GM23248 (cell line): ENCODE results near the gene NXPH4. TPM values are rescaled to one million over a fixed set of nuclear protein-coding genes. Genes with fewer than 3 reads are reported as not detected.

Experiments used
- DNase-seq: peaks from one replicate; pipeline ENCODE4 v3.0.0-alpha.2; 2015
- H2AFZ ChIP-seq: fragments of 200-600 bp; sonication (generic); 2 replicates; pipeline ENCODE4 v1.6.1; 2016; ENCODE audit warnings: antibody characterized with exemption
- H3F3A ChIP-seq: fragments of 200-600 bp; sonication (generic); 2 replicates; pipeline ENCODE4 v1.6.1; 2016; ENCODE audit warnings: mild to moderate bottlenecking, antibody characterized with exemption, mixed run types; ENCODE audit not compliant: insufficient read depth
- H3K27ac ChIP-seq: fragments of 200-600 bp; sonication (generic); 2 replicates; pipeline ENCODE4 v1.5.1; 2016; ENCODE audit warnings: mild to moderate bottlenecking
- H3K27me3 ChIP-seq: fragments of 200-600 bp; sonication (generic); replicated peaks from 2 replicates; pipeline ENCODE4 v1.6.1; 2016; ENCODE audit warnings: mild to moderate bottlenecking; ENCODE audit not compliant: insufficient read depth
- H3K36me3 ChIP-seq: fragments of 200-600 bp; sonication (generic); 2 replicates; pipeline ENCODE4 v1.6.1; 2016; ENCODE audit warnings: low read depth, mild to moderate bottlenecking
- H3K4me1 ChIP-seq: fragments of 200-600 bp; sonication (generic); 2 replicates; pipeline ENCODE4 v1.6.1; 2016; ENCODE audit warnings: mild to moderate bottlenecking; ENCODE audit not compliant: insufficient read depth
- H3K4me2 ChIP-seq: fragments of 200-600 bp; sonication (generic); one replicate; pipeline ENCODE4 v1.6.1; 2016; ENCODE audit warnings: mild to moderate bottlenecking; ENCODE audit not compliant: unreplicated experiment
- H3K4me3 ChIP-seq: fragments of 200-600 bp; sonication (generic); 2 replicates; pipeline ENCODE4 v1.5.1; 2016; ENCODE audit warnings: mild to moderate bottlenecking
- H3K79me2 ChIP-seq: fragments of 200-600 bp; sonication (generic); 2 replicates; pipeline ENCODE4 v1.6.1; 2016; ENCODE audit warnings: mild to moderate bottlenecking; ENCODE audit not compliant: insufficient read depth
- H3K9ac ChIP-seq: fragments of 200-600 bp; sonication (generic); 2 replicates; pipeline ENCODE4 v1.6.1; 2016; ENCODE audit warnings: mild to moderate bottlenecking
- H3K9me2 ChIP-seq: fragments of 200-600 bp; sonication (generic); 2 replicates; pipeline ENCODE4 v1.6.1; 2016; ENCODE audit warnings: mixed run types, mild to moderate bottlenecking, moderate library complexity; ENCODE audit not compliant: insufficient read depth
- H3K9me3 ChIP-seq: fragments of 200-600 bp; sonication (generic); one replicate; pipeline ENCODE4 v1.6.1; 2017; ENCODE audit warnings: low read depth
- H4K20me1 ChIP-seq: fragments of 200-600 bp; sonication (generic); 2 replicates; pipeline ENCODE4 v1.6.0; 2016; ENCODE audit not compliant: insufficient read depth
- EZH2 ChIP-seq: fragments of 200-600 bp; sonication (generic); IDR thresholded peaks from 2 replicates; pipeline ENCODE4 v1.6.1; 2018; ENCODE audit warnings: antibody characterized with exemption, mild to moderate bottlenecking; ENCODE audit not compliant: insufficient read depth, poor library complexity, severe bottlenecking
- EZH2phosphoT487 ChIP-seq: fragments of 200-600 bp; sonication (generic); IDR thresholded peaks from 2 replicates; pipeline ENCODE4 v1.6.1; 2018; ENCODE audit warnings: antibody characterized with exemption, moderate library complexity, mild to moderate bottlenecking, low read depth; ENCODE audit not compliant: insufficient read depth
- WGBS, 2 experiments: methylation state at CpG; one replicate each; pipeline ENCODE4 v1.1.6; 2015 to 2017; ENCODE audit warnings: low lambda C conversion rate in 2 of 2, low coverage in 1 of 2; ENCODE audit errors: missing lambda C conversion rate in 2 of 2; 5-methylcytosine and 5-hydroxymethylcytosine counted together
- in situ Hi-C: fragments of 300-500 bp; cut with MboI; formaldehyde crosslinking; loops from 2 replicates; pipeline ENCODE4 v1.15.0; 2020
- polyA plus RNA-seq: library from polyadenylated mRNA; unstranded; fragments of >200 nt; fragmentation: Nextera tagmentation; extraction: Ambion mirVana; gene quantifications from 2 replicates; pipeline ENCODE4 v1.2.1, GENCODE V29; 2016
- total RNA-seq: library from RNA; depleted of rRNA; stranded (reverse); fragments of >200 nt; shearing (Covaris generic); gene quantifications from 2 replicates; pipeline ENCODE4 v1.2.3, GENCODE V29; 2014

NXPH4 gene
- total and polyA plus RNA-seq, 2 experiments from 2014 or later: 5.4 to 5.7 TPM

DNA sequence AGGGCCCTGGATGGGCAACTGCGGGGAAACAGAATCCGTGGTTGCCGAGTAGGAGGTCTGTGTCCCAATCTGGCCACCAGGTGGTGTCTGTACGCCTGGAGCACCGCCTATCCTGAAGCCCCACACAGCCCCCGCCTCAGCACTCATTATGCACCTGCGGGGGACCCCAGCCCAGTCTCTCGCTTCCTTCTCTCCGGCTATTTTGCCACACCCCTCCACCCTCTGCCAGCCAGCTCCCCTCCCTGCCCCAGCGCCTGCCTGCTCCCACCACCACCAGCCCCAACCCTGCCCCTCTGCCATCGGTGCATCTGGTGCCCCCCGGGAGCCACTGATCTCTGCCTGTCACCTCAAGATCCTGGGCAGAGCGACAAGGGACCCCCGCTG is 2.2 kb upstream of the NXPH4 start:
- no peaks in the 10 kb centered on the region for H3K79me2 ChIP-seq
- H3K27ac ChIP-seq: no peak overlapping the region

DNA sequence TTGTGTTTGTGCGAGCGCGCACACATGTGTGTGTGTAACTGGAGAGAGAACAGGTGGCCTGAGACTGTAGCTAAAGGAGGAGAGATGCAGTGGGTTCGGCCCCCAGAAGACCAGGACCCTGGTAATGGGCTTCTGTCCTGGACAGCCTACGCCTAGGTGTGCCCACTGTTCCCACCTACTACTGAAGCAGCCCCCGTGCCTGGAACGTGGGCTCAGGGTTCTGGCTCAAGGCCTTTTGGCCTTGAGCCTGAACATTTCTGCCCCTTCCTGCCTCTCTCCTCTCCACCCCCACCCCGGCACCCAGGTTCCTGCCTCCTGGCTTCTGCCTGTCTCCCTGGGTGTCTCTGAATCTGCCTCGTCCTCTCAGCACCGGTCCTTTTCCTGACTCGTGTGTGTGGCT is 1.5 kb upstream of the NXPH4 start:
- in situ Hi-C loops: no loop called here
- Histone ChIP-seq H3K36me3 (peaks cover 5% of the 10 kb centered on the region; the same call in 1 of the 2 replicates), H2AFZ (no peak overlapping the region), H3K27ac (no peak overlapping the region), H3K9me2 (no peaks in the 10 kb centered on the region), H3K79me2 (no peaks in the 10 kb centered on the region), H3K9me3 (no peaks in the 10 kb centered on the region), H3K9ac (no peak overlapping the region), H3F3A (peaks cover 56% of the 10 kb centered on the region), H4K20me1 (no peaks in the 10 kb centered on the region), H3K4me2 (no peak overlapping the region), H3K4me3 (no peak overlapping the region), H3K4me1 (peaks cover 5% of the 10 kb centered on the region; the same call in 1 of the 2 replicates), H3K27me3 (no peaks in the 10 kb centered on the region)
- 37 to 38% methylated on average over 11 of the region's 11 CpGs for WGBS, 2 experiments
- TF ChIP-seq EZH2phosphoT487 (no peak), EZH2 (no peak)
- no peak for DNase-seq

More for the DNA sequence above, 2.2 kb upstream of the NXPH4 start:
- no peaks in the 10 kb centered on the region for H4K20me1 ChIP-seq
- 11 to 16% methylated on average over 12 to 14 of the region's 14 CpGs for WGBS, 2 experiments
- H3K4me3 ChIP-seq: no peak overlapping the region
- H3K4me2 ChIP-seq: no peak overlapping the region
- DNase-seq: peak; percentile 75
- no peak overlapping the region for H2AFZ ChIP-seq
- H3K9me2 ChIP-seq: no peaks in the 10 kb centered on the region
- no peaks in the 10 kb centered on the region for H3K9me3 ChIP-seq
- peaks cover 11% of the 10 kb centered on the region; the same call in 1 of the 2 replicates for H3K36me3 ChIP-seq
- H3F3A ChIP-seq: peaks cover 62% of the 10 kb centered on the region
- H3K4me1 ChIP-seq: peaks cover 5% of the 10 kb centered on the region; the same call in 1 of the 2 replicates
- no peak overlapping the region for H3K9ac ChIP-seq
- in situ Hi-C loops: no loop called here
- no peaks in the 10 kb centered on the region for H3K27me3 ChIP-seq
- TF ChIP-seq EZH2phosphoT487 (no peak), EZH2 (no peak)

DNA sequence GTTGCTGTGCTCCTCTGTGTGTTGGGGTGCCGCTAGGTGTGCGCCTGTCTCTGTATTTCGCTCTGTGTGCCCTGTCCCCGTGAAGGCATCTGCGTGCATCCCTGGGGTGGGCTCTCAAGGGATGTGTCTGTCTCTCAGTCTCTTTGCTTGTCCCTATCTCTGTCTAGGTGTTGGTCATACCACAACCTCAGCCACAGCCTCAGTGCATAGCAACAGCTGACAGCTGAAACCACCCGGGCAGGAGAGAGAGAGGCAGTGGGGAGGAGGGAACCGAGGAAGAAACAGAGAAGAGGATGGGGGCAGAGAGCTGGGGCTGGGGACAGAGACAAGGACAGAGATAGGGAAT is 953 bp upstream of the NXPH4 start:
- in situ Hi-C loops: no loop called here
- H2AFZ ChIP-seq: no peak overlapping the region
- TF ChIP-seq EZH2 (no peak), EZH2phosphoT487 (no peak)
- WGBS, 2 experiments: 6% methylated on average over 7 of the region's 7 CpGs
- H3K4me1 ChIP-seq: peaks cover 5% of the 10 kb centered on the region; the same call in 1 of the 2 replicates
- H3K79me2 ChIP-seq: no peaks in the 10 kb centered on the region
- H3K4me3 ChIP-seq: peak overlapping the region; percentile 63; the same call in 1 of the 2 replicates
- peaks cover 2% of the 10 kb centered on the region; the same call in 1 of the 2 replicates for H3K27me3 ChIP-seq
- peaks cover 5% of the 10 kb centered on the region; the same call in 1 of the 2 replicates for H3K36me3 ChIP-seq
- H3K9ac ChIP-seq: no peak overlapping the region
- H3K9me3 ChIP-seq: no peaks in the 10 kb centered on the region
- peak overlapping the region; percentile 86 for H3K4me2 ChIP-seq
- peak; percentile 71 for DNase-seq
- no peaks in the 10 kb centered on the region for H3K9me2 ChIP-seq
- no peaks in the 10 kb centered on the region for H4K20me1 ChIP-seq
- no peak overlapping the region for H3K27ac ChIP-seq
- peaks cover 54% of the 10 kb centered on the region for H3F3A ChIP-seq

DNA sequence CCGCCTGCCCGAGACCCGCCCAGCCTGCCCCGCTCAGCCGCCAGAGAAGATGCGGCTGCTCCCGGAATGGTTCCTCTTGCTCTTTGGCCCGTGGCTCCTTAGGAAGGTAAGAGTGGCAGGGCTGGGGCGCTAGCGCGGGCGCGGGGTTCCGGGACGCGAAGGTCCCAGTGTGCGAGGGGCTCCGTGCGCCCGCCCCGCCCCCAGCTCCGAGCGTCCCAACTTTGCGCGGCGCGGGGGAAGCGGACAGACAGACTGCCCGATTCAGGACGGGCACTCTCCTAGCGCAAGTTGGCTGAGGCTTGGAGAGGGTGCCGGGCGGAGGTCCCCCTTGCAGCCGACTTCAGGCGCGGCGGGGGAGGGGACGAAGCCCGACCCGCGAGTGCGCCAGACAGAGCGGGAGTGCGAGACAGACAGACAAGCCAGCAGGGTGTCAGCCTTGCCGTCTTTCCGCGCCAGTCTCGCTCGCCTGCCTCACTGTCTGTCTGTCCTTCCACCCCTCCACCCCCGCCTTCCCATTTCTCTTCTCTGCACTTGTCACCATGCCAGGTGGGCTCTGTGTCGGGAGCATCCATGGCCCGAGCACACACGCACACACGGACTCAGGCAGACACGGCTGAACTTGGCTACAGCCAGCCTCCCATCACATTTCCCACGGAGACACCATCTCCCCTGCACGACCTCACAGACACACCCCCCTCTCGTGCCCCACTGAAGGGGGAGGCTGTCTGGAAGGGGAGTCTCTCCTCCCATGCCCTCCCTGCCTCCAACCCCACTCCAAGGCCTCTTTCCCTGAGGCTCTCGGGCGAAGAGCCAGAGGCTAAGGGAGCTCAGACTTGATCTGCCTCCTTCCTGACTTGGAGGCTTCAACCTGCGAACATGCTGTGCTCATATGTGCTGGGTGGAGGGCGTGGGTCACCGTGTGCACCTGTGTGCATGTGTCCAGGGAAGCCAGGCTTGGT is 606 bp downstream of the NXPH4 start:
- no peak for TF ChIP-seq EZH2phosphoT487
- no peak for TF ChIP-seq EZH2
- peaks cover 40% of the 10 kb centered on the region for H3F3A ChIP-seq
- no peaks in the 10 kb centered on the region for H3K9me2 ChIP-seq
- peaks cover 5% of the 10 kb centered on the region; the same call in 1 of the 2 replicates for H3K36me3 ChIP-seq
- H3K79me2 ChIP-seq: no peaks in the 10 kb centered on the region
- no peak overlapping the region for H3K27ac ChIP-seq
- H3K4me1 ChIP-seq: peaks cover 5% of the 10 kb centered on the region; the same call in 1 of the 2 replicates
- H3K4me3 ChIP-seq: peak overlapping the region; percentile 65
- H3K9ac ChIP-seq: peak overlapping the region; percentile 43; the same call in 1 of the 2 replicates
- WGBS, 2 experiments: 6 to 9% methylated on average over 39 to 58 of the region's 63 CpGs
- H3K9me3 ChIP-seq: no peaks in the 10 kb centered on the region
- DNase-seq: peak; percentile 63
- no peaks in the 10 kb centered on the region for H4K20me1 ChIP-seq
- peak overlapping the region; percentile 37 for H2AFZ ChIP-seq
- in situ Hi-C loops: no loop called here
- H3K27me3 ChIP-seq: peaks cover 17% of the 10 kb centered on the region
- H3K4me2 ChIP-seq: peak overlapping the region; percentile 86
